H1 (cell line): ENCODE measurements around the gene RBM20. TPM values are rescaled to one million over a fixed set of nuclear protein-coding genes. Genes with fewer than 3 reads are reported as not detected.

Experiments used
- CBX8 ChIP-seq: fragments of 300-800, 300-1000 bp; sonication (generic); IDR thresholded peaks from 2 replicates; pipeline ENCODE4 v1.7.1; 2016; ENCODE audit warnings: low read depth, low read length, borderline replicate concordance
- CTBP2 ChIP-seq: IDR thresholded peaks from 2 replicates; pipeline ENCODE4 v1.7.0; 2011; ENCODE audit warnings: borderline replicate concordance, mild to moderate bottlenecking, moderate library complexity, mixed read lengths, low read length; ENCODE audit not compliant: insufficient read depth, insufficient read length
- KDM5A ChIP-seq: fragments of 200-600 bp; IDR thresholded peaks from 2 replicates; pipeline ENCODE4 v1.7.1; 2012; ENCODE audit warnings: mild to moderate bottlenecking, low read length, inconsistent platforms, mixed read lengths
- NANOG ChIP-seq: IDR thresholded peaks from 2 replicates; pipeline ENCODE4 v1.6.1; 2011; ENCODE audit warnings: low read length, low read depth, mild to moderate bottlenecking, inconsistent platforms; ENCODE audit not compliant: insufficient read depth, poor library complexity, severe bottlenecking
- PHF8 ChIP-seq: fragments of 200-600 bp; sonication (generic); conservative IDR thresholded peaks from 2 replicates; pipeline ENCODE4 v1.7.1; 2012; ENCODE audit warnings: low read depth, mild to moderate bottlenecking, inconsistent platforms, low read length, moderate library complexity
- SIX5 ChIP-seq: IDR thresholded peaks from 2 replicates; pipeline ENCODE4 v1.6.1; 2011; ENCODE audit warnings: mild to moderate bottlenecking, low read depth, low read length
- TEAD4 ChIP-seq: IDR thresholded peaks from 2 replicates; pipeline ENCODE4 v1.6.1; 2012; ENCODE audit warnings: low read depth, low read length, inconsistent platforms, mixed read lengths
- YY1 ChIP-seq: IDR thresholded peaks from 2 replicates; pipeline ENCODE4 v1.6.1; 2011; ENCODE audit warnings: low read depth, mild to moderate bottlenecking, low read length
- polyA plus RNA-seq, 7 experiments: library from polyadenylated mRNA; depleted of rRNA in 3 of 7; stranded (reverse) in 5 of 7; unstranded in 2 of 7; fragments of >200 nt in 5 of 7; fragments of 200-250 nt in 2 of 7; gene quantifications; 1 replicate in 5 of 7; 2 replicates in 1 of 7; 4 replicates in 1 of 7; pipeline versions ENCODE4 v1.2.1 to v1.2.3, GENCODE V29; 2011 to 2013; ENCODE audit warnings: missing spikeins in 2 of 7, mixed read lengths in 2 of 7
- total RNA-seq: library from RNA; stranded (reverse); fragmentation: NEBNext Ultra II Directional; extraction: Animal tissue kit (Norgen Biotek cat#: 25700); gene quantifications from 2 replicates; pipeline ENCODE4 v1.2.1, GENCODE V29; 2021
- TF ChIP-seq, protein P1 (sequence below): IDR thresholded peaks from 2 replicates; pipeline ENCODE4 v1.6.1; 2011; ENCODE audit warnings: low read depth, mild to moderate bottlenecking, low read length; ENCODE audit not compliant: insufficient read depth

The RBM20 gene
- total and polyA plus RNA-seq, 2 of the 8 experiments (the other 6 are each of a cell fraction or from before 2014, with no cell fraction given) = 0.05 to 0.63 TPM

DNA sequence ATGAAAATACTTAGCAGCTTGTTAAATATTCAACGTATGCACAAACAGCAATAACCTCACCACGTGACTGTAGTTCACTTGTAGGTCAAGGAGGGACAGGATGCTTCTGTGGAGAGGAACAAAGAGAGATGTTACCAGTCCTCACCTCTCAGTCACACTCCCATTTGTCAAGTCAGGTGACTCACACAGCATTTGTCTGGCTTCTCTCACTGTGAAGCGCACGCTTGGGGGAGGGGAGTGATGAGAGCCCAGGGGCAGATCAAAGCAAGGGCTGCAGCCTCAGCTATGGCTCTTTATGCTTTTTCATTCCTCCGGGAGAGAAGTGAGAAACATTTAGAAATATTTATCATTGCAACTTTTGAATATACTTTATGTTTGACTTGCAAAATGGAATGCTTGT is 2.9 kb upstream of the RBM20 start (continued):
- TF ChIP-seq CTBP2 = no peak
- TF ChIP-seq NANOG = peak; percentile 65
- no peak for TF ChIP-seq SIX5
- no peak for TF ChIP-seq KDM5A
- TF ChIP-seq YY1 = no peak
- TF ChIP-seq CBX8 = no peak
- TF ChIP-seq, protein P1, sequence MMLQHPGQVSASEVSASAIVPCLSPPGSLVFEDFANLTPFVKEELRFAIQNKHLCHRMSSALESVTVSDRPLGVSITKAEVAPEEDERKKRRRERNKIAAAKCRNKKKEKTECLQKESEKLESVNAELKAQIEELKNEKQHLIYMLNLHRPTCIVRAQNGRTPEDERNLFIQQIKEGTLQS = no peak
- no peak for TF ChIP-seq PHF8
- no peak for TF ChIP-seq TEAD4
